OCI-LY3 (cell line): Measurements from ENCODE around the gene AGBL4.

Experiments
- H2AFZ ChIP-seq: fragments of 200-600, 300-600 bp; shearing (Covaris generic); 2 replicates; pipeline ENCODE4 v1.6.0; 2014; ENCODE audit warnings: antibody characterized with exemption, low read depth, low read length
- H3K27ac ChIP-seq: fragments of 200-600, 300-600 bp; sonication (generic); 2 replicates; pipeline ENCODE4 v1.5.1; 2014; ENCODE audit warnings: mild to moderate bottlenecking, low read length, moderate library complexity, mixed read lengths
- H3K27me3 ChIP-seq: fragments of 200-600, 300-600 bp; sonication (generic); 2 replicates; pipeline ENCODE4 v1.6.1; 2014; ENCODE audit warnings: low read depth, low read length, mixed read lengths
- H3K36me3 ChIP-seq: fragments of 200-600, 300-600 bp; sonication (generic); replicated peaks from 2 replicates; pipeline ENCODE3; 2014; ENCODE audit warnings: low read depth, low read length, mixed read lengths
- H3K4me1 ChIP-seq: fragments of 300-600, 200-600 bp; sonication (generic); 2 replicates; pipeline ENCODE4 v1.6.1; 2014; ENCODE audit warnings: low read length, mixed read lengths
- H3K4me2 ChIP-seq: fragments of 200-600, 300-600 bp; sonication (generic); 2 replicates; pipeline ENCODE4 v1.6.1; 2014; ENCODE audit warnings: low read length, mixed read lengths
- H3K4me3 ChIP-seq: fragments of 300-600, 200-600 bp; sonication (generic); 2 replicates; pipeline ENCODE4 v1.5.1; 2014; ENCODE audit warnings: antibody characterized with exemption, mild to moderate bottlenecking, low read length, moderate library complexity
- H3K79me2 ChIP-seq: fragments of 300-600, 200-600 bp; shearing (Covaris generic); 2 replicates; pipeline ENCODE4 v1.6.1; 2014; ENCODE audit warnings: mild to moderate bottlenecking, low read length, mixed read lengths
- H3K9ac ChIP-seq: fragments of 300-600, 200-600 bp; shearing (Covaris generic); 2 replicates; pipeline ENCODE4 v1.6.0; 2014; ENCODE audit warnings: mild to moderate bottlenecking, low read length, moderate library complexity
- H3K9me3 ChIP-seq: fragments of 200-600, 300-600 bp; shearing (Covaris generic); 2 replicates; pipeline ENCODE4 v1.6.1; 2014; ENCODE audit warnings: low read length, mixed read lengths; ENCODE audit not compliant: insufficient read depth
- H4K20me1 ChIP-seq: fragments of 200-600, 300-600 bp; sonication (generic); 2 replicates; pipeline ENCODE4 v1.6.1; 2016; ENCODE audit warnings: low read length, mixed read lengths; ENCODE audit not compliant: insufficient read depth
- EZH2phosphoT487 ChIP-seq: fragments of 200-600 bp; shearing (Covaris generic); IDR thresholded peaks from 2 replicates; pipeline ENCODE4 v1.6.1; 2018; ENCODE audit warnings: antibody characterized with exemption, mixed run types, low read depth
- TF ChIP-seq, protein P1 (sequence below): fragments of 200-600, 300-600 bp; sonication (generic); IDR thresholded peaks from 2 replicates; pipeline ENCODE4 v1.5.1; 2014; ENCODE audit warnings: antibody characterized with exemption, low read length, low read depth

Gene AGBL4

DNA sequence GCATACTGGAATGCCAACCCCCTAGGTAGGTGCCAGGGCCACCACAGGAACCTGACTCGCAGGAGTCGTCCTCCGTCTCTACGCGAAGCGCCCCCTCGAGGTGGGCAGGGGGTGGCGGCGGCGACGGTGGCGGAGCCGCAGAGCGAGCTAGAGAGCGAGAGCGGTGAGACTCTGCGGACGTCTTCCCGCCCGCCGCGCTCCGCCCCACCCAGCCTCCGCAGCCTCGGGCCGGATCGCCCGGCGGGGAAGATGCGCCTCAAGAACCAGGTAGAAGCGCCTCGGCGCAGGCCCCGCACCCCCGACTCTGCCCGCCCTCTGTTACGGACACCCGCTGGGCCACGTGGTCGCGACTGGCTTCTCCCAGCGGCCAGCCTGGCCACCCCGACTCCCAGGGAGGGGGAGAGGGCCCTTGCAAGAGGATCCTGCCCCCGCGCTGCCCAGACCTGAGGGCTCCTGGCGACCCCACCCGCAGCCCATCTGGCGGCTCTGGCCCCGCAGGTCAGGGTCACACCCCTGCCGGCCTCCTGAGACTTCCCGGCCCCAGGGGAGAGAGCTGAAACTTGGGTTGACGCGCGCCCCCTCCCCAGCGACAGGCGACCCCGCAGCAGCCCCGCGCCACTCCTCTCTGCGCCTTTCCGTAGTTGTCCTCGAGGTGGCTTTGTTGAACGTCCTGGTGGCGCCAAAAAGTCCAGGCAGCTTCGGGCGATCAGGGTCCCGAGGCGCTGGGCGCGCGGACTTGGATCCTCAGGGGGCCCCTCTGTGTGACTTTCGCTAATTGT, 24.4 kb upstream of the AGBL4 start:
- H3K79me2 ChIP-seq = no peaks in the 10 kb centered on the region
- H3K27ac ChIP-seq = no peak overlapping the region
- no peaks in the 10 kb centered on the region for H4K20me1 ChIP-seq
- H3K9ac ChIP-seq = no peak overlapping the region
- H3K36me3 ChIP-seq = no peaks in the 10 kb centered on the region
- no peak overlapping the region for H3K4me3 ChIP-seq
- no peak overlapping the region for H2AFZ ChIP-seq
- H3K4me2 ChIP-seq = no peak overlapping the region
- H3K27me3 ChIP-seq = no peaks in the 10 kb centered on the region
- no peaks in the 10 kb centered on the region for H3K9me3 ChIP-seq
- H3K4me1 ChIP-seq = no peaks in the 10 kb centered on the region
- no peak for TF ChIP-seq EZH2phosphoT487
- TF ChIP-seq, protein P1, sequence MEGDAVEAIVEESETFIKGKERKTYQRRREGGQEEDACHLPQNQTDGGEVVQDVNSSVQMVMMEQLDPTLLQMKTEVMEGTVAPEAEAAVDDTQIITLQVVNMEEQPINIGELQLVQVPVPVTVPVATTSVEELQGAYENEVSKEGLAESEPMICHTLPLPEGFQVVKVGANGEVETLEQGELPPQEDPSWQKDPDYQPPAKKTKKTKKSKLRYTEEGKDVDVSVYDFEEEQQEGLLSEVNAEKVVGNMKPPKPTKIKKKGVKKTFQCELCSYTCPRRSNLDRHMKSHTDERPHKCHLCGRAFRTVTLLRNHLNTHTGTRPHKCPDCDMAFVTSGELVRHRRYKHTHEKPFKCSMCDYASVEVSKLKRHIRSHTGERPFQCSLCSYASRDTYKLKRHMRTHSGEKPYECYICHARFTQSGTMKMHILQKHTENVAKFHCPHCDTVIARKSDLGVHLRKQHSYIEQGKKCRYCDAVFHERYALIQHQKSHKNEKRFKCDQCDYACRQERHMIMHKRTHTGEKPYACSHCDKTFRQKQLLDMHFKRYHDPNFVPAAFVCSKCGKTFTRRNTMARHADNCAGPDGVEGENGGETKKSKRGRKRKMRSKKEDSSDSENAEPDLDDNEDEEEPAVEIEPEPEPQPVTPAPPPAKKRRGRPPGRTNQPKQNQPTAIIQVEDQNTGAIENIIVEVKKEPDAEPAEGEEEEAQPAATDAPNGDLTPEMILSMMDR = no peak

GRCh38 chr1:50038237-50038809, 14.6 kb upstream of the AGBL4 start:
- Histone ChIP-seq H3K36me3 (no peaks in the 10 kb centered on the region), H3K4me3 (no peak overlapping the region), H3K4me1 (no peaks in the 10 kb centered on the region), H3K27me3 (no peaks in the 10 kb centered on the region), H3K79me2 (no peaks in the 10 kb centered on the region), H2AFZ (no peak overlapping the region), H3K9me3 (no peaks in the 10 kb centered on the region), H4K20me1 (no peaks in the 10 kb centered on the region), H3K9ac (no peak overlapping the region), H3K27ac (no peak overlapping the region), H3K4me2 (no peak overlapping the region)
- TF ChIP-seq, protein P1 = no peak
- no peak for TF ChIP-seq EZH2phosphoT487

DNA sequence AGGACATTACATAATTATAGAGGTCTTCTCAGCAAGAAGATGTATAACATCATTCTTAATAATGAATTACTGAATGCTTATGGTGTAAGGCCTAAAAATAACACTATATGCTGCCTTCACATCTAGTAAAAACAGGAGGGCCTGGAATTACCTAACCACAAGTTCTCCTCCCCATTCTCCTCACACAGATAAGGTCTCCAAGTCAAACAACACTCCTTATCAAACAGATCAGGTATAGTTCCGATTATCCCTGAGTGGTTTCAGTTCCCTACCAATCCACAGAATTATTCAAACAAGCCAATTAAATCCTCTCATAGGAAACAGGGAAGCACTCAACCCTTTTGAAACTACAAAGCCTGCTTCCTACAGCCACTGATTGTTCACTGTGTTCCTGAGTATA, 4.0 kb upstream of the AGBL4 start:
- TF ChIP-seq EZH2phosphoT487 = no peak
- TF ChIP-seq, protein P1 = no peak

DNA sequence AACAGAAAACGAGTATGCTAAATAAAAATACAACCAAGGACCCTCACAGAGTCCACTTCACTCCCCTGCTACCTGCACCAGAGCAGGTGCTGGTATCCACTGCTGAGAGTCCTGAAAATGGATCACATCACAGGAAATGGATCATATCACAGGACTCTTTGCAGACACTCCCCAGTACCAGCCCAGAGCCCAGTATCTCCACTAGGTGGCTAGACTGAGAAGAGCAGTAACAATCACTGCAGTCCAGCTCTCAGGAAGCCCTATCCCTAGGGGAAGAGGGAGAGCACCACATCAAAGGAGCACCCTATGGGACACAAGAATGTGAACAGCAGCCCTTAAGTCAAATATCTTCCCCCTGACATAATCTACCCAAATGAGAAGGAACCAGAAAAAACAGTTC, 28.0 kb downstream of the AGBL4 start:
- Histone ChIP-seq H3K4me1 (no peaks in the 10 kb centered on the region), H3K36me3 (no peaks in the 10 kb centered on the region), H3K27ac (no peak overlapping the region), H3K27me3 (no peaks in the 10 kb centered on the region), H2AFZ (no peak overlapping the region), H3K4me3 (no peak overlapping the region), H3K9ac (no peak overlapping the region), H3K4me2 (no peak overlapping the region), H3K79me2 (no peaks in the 10 kb centered on the region), H4K20me1 (no peaks in the 10 kb centered on the region), H3K9me3 (no peaks in the 10 kb centered on the region)
- TF ChIP-seq, protein P1 = no peak
- no peak for TF ChIP-seq EZH2phosphoT487

More for the DNA sequence above, 4.0 kb upstream of the AGBL4 start:
- no peaks in the 10 kb centered on the region for H3K36me3 ChIP-seq
- H3K79me2 ChIP-seq = no peaks in the 10 kb centered on the region
- no peaks in the 10 kb centered on the region for H4K20me1 ChIP-seq
- no peak overlapping the region for H3K4me3 ChIP-seq
- no peaks in the 10 kb centered on the region for H3K9me3 ChIP-seq
- H3K27ac ChIP-seq = no peak overlapping the region
- H3K4me1 ChIP-seq = no peaks in the 10 kb centered on the region
- H3K4me2 ChIP-seq = no peak overlapping the region
- no peaks in the 10 kb centered on the region for H3K27me3 ChIP-seq
- H2AFZ ChIP-seq = no peak overlapping the region
- no peak overlapping the region for H3K9ac ChIP-seq
